MCF 10A (cell line): Measurements from ENCODE around the gene USP35. TPM values are rescaled to one million over a fixed set of nuclear protein-coding genes. Genes with fewer than 3 reads are reported as not detected.

Experiments used
- BruUV-seq: library from RNA; stranded (reverse); fragments of 400-500 nt; replicated peaks from 2 replicates; lab custom pipeline; 2021; lab: Mats Ljungman, UMichigan
- CTCF ChIA-PET: fragments of 300-600 bp; sonication (Branson Sonifier 250); formaldehyde crosslinking; extraction: SDS; loops from one replicate; lab custom pipeline; 2021; ENCODE audit warnings: antibody characterized with exemption, inconsistent platforms; lab: Yijun Ruan, JAX
- POLR2A ChIA-PET: fragments of 300-600, 350-650 bp; sonication (Branson Sonifier 250); formaldehyde crosslinking; extraction: SDS; loops from one replicate; lab custom pipeline; 2020; ENCODE audit warnings: antibody characterized with exemption, inconsistent platforms; lab: Yijun Ruan, JAX
- DNase-seq: peaks from one replicate; pipeline ENCODE4 v3.0.0-alpha.2; 2018; ENCODE audit not compliant: unreplicated experiment
- H3K27ac Mint-ChIP-seq: one replicate; pipeline ENCODE4 v1.8.0; 2022; ENCODE audit warnings: mild to moderate bottlenecking, low read depth, mixed read lengths; ENCODE audit not compliant: unreplicated experiment
- H3K27me3 Mint-ChIP-seq: one replicate; pipeline ENCODE4 v1.8.0; 2022; ENCODE audit warnings: mixed read lengths; ENCODE audit not compliant: insufficient read depth, unreplicated experiment
- H3K36me3 Mint-ChIP-seq: one replicate; pipeline ENCODE4 v1.8.0; 2022; ENCODE audit warnings: mild to moderate bottlenecking, moderate library complexity, mixed read lengths; ENCODE audit not compliant: insufficient read depth, unreplicated experiment
- H3K4me1 Mint-ChIP-seq: one replicate; pipeline ENCODE4 v1.8.0; 2022; ENCODE audit warnings: mixed read lengths; ENCODE audit not compliant: insufficient read depth, unreplicated experiment
- H3K4me3 Mint-ChIP-seq: one replicate; pipeline ENCODE4 v1.8.0; 2022; ENCODE audit warnings: mild to moderate bottlenecking, moderate library complexity, mixed read lengths; ENCODE audit not compliant: unreplicated experiment
- H3K9me3 Mint-ChIP-seq: one replicate; pipeline ENCODE4 v1.8.0; 2022; ENCODE audit warnings: mixed read lengths; ENCODE audit not compliant: unreplicated experiment
- intact Hi-C: fragments of 100-400 bp; cut with micrococcal nuclease; formaldehyde crosslinking; loops from 2 replicates; pipeline ENCODE4 v1.14.1; 2022
- total RNA-seq: library from RNA; stranded (reverse); gene quantifications from 2 replicates; pipeline ENCODE4 v1.2.3, GENCODE V29; 2022
- TF ChIP-seq, protein P1 (sequence below): fragments of 200-600 bp; IDR thresholded peaks from one replicate; pipeline ENCODE4 v1.8.0; 2022; ENCODE audit warnings: antibody characterized with exemption, mild to moderate bottlenecking; ENCODE audit not compliant: unreplicated experiment

Gene USP35
- total RNA-seq, 1 experiment from 2014 or later: 6.7 TPM

DNA sequence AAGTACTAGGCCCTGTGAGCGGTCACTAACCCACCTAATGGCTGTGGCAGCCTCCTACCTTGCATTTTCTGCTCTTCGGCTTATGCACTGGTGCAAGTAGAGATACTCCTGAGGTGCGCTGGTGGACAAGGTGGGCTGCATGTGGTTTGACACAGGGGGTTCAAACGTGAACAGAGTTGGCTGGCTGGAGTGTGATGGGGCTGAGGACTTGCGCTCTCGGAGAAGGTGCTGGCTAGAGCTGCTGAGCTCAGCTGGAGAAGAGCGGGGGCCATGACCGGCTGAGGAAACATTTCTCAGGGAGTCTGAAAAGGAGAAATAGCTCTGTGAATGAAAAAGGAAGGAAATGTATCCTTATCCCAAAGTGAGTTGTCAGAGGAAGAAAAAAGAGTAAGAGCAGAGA lies 61.4 kb downstream of the USP35 start:
- Mint-ChIP-seq H3K27ac (no peak overlapping the region), H3K4me1 (no peaks in the 10 kb centered on the region), H3K36me3 (no peaks in the 10 kb centered on the region), H3K9me3 (no peaks in the 10 kb centered on the region), H3K4me3 (no peak overlapping the region), H3K27me3 (no peaks in the 10 kb centered on the region)
- ChIA-PET CTCF (no interaction called here), POLR2A (no interaction called here)
- BruUV-seq: no TSS peak
- DNase-seq: no peak
- TF ChIP-seq, protein P1, sequence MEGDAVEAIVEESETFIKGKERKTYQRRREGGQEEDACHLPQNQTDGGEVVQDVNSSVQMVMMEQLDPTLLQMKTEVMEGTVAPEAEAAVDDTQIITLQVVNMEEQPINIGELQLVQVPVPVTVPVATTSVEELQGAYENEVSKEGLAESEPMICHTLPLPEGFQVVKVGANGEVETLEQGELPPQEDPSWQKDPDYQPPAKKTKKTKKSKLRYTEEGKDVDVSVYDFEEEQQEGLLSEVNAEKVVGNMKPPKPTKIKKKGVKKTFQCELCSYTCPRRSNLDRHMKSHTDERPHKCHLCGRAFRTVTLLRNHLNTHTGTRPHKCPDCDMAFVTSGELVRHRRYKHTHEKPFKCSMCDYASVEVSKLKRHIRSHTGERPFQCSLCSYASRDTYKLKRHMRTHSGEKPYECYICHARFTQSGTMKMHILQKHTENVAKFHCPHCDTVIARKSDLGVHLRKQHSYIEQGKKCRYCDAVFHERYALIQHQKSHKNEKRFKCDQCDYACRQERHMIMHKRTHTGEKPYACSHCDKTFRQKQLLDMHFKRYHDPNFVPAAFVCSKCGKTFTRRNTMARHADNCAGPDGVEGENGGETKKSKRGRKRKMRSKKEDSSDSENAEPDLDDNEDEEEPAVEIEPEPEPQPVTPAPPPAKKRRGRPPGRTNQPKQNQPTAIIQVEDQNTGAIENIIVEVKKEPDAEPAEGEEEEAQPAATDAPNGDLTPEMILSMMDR: no peak
- intact Hi-C loops: no loop called here

DNA sequence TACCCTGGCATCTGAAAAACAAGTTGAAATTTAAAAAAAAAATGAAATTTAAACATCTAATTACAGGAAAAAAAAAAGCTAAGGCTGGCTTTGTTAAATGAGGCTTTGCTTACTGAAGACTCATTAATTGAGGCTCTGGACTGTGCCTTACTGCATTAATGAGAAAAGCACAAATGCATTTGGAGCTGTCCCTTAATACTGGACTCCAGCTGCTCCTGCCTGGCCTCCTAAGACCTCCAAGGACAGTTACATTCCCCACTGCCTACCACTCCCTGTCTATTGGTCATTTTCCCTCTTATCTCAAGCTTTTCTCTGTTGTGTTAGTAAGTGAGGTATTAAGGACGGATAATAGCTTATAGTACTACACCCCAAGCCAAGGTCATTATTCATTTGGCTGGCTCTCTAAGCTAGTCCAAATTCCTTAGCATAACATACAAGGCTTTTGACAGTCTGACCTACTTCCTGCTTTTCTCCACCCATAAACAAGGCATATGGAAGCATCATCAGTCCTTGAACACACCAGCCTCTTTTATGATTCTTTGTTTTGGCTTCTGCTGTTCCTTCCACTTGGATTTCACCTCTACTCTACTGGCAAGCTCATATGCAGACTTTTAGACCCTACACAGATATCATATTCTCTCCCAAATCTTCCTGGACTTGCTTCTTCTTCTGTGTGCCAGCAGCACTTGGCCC lies 62.5 kb downstream of the USP35 start:
- no peak for DNase-seq
- no TSS peak for BruUV-seq
- Mint-ChIP-seq H3K36me3 (no peaks in the 10 kb centered on the region), H3K27me3 (no peaks in the 10 kb centered on the region), H3K9me3 (no peaks in the 10 kb centered on the region), H3K27ac (no peak overlapping the region), H3K4me1 (peaks cover 1% of the 10 kb centered on the region), H3K4me3 (no peak overlapping the region)
- CTCF ChIA-PET: interaction anchor here (0.6 to 1.1 kb wide), 3 partner anchors 10 to 545 kb away, joined by 3 to 6 read pairs (median 3); no protein-coding TSS in a partner anchor
- intact Hi-C loops: no loop called here
- POLR2A ChIA-PET: interaction anchor here (0.7 to 1.1 kb wide), 3 partner anchors 11 to 41 kb away, joined by 3 read pairs; no protein-coding TSS in a partner anchor
- TF ChIP-seq, protein P1: no peak

DNA sequence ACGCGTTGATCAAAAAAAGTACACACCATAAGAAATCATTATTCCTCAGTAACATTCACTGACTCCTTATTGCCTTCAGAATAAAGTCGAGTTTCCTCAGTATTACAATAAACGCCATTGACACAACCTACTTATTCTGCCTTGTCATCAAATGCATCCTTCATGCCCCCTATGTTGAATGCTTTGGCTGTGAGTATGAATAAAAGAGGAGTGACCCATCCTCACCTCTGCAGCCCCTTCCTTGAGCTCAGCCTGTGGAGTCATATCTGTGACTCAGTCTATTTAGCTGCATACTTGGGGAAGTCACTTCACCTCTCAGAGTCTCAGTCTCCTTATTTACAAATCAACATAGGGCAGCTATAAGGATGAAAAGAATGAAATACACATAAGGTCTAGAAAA lies 65.1 kb downstream of the USP35 start:
- intact Hi-C loops: no loop called here
- peaks cover 11% of the 10 kb centered on the region for H3K4me1 Mint-ChIP-seq
- TF ChIP-seq, protein P1: no peak
- no peaks in the 10 kb centered on the region for H3K9me3 Mint-ChIP-seq
- DNase-seq: no peak
- ChIA-PET POLR2A (no interaction called here), CTCF (interaction anchor here (0.6 kb wide), 1 partner anchor 1727 kb away, joined by 4 read pairs; no protein-coding TSS in a partner anchor)
- no peak overlapping the region for H3K27ac Mint-ChIP-seq
- no peak overlapping the region for H3K4me3 Mint-ChIP-seq
- no TSS peak for BruUV-seq
- no peaks in the 10 kb centered on the region for H3K36me3 Mint-ChIP-seq
- no peaks in the 10 kb centered on the region for H3K27me3 Mint-ChIP-seq

DNA sequence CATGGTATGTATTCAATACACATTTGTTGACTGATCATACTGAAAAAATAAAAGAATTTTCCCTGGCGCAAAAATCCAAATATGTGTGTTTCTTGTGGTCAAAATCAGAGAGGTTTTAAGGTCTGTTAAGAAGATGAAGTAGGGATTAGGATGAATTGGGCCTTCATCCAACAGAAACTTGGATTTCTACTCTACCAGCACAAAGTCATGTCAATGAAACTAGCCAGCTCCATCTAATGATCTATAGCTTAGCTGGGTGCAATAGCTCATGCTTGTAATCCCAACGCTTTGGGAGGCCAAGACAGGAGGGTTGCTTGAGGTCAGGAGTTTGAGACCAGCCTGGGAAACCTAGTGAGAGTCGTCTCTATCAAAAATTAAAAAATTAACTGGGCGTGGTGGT lies 65.5 kb downstream of the USP35 start:
- H3K36me3 Mint-ChIP-seq: no peaks in the 10 kb centered on the region
- H3K4me3 Mint-ChIP-seq: no peak overlapping the region
- ChIA-PET POLR2A (no interaction called here), CTCF (interaction anchor here (0.6 kb wide), 1 partner anchor 24 kb away, joined by 3 read pairs; no protein-coding TSS in a partner anchor)
- intact Hi-C loops: no loop called here
- peaks cover 11% of the 10 kb centered on the region for H3K4me1 Mint-ChIP-seq
- H3K27me3 Mint-ChIP-seq: no peaks in the 10 kb centered on the region
- H3K27ac Mint-ChIP-seq: no peak overlapping the region
- TF ChIP-seq, protein P1: no peak
- BruUV-seq: no TSS peak
- no peaks in the 10 kb centered on the region for H3K9me3 Mint-ChIP-seq
- no peak for DNase-seq
